Upper lobe of right lung (tissue), 1 donor: ENCODE measurements around the gene OCA2. TPM values are rescaled to one million over a fixed set of nuclear protein-coding genes. Genes with fewer than 3 reads are reported as not detected.
A peak's percentile ranks its signal among the peaks of the same experiment; 100 is the strongest.

ENCODE experiments used
- ATAC-seq: fragments of 200-7000 bp; cut with Tn5 transposase; one replicate; pipeline ENCODE4 v1.9.1; 2020; ENCODE audit warnings: mild to moderate bottlenecking, moderate library complexity
- DNase-seq: peaks from one replicate; pipeline ENCODE4 v3.0.0-alpha.2; 2020
- H3K27ac ChIP-seq: fragments of 200-600 bp; one replicate; pipeline ENCODE4 v1.8.0; 2022
- H3K27me3 ChIP-seq: fragments of 200-600 bp; one replicate; pipeline ENCODE4 v1.8.0; 2022; ENCODE audit warnings: mild to moderate bottlenecking
- H3K36me3 ChIP-seq: fragments of 200-600 bp; one replicate; pipeline ENCODE4 v1.8.0; 2022
- H3K4me1 ChIP-seq: fragments of 200-600 bp; one replicate; pipeline ENCODE4 v1.8.0; 2022
- H3K4me3 ChIP-seq: fragments of 200-600 bp; one replicate; pipeline ENCODE4 v1.8.0; 2022; ENCODE audit warnings: mild to moderate bottlenecking
- H3K9me3 ChIP-seq: fragments of 200-600 bp; one replicate; pipeline ENCODE4 v1.8.0; 2022
- intact Hi-C: fragments of 100-400 bp; cut with DNase I; formaldehyde crosslinking; loops from one replicate; pipeline ENCODE4 v1.11.0; 2022
- total RNA-seq: library from RNA; stranded (reverse); fragmentation: NEBNext Ultra II Directional; extraction: Animal tissue kit (Norgen Biotek cat#: 25700); gene quantifications from one replicate; pipeline ENCODE4 v1.2.1, GENCODE V29; 2021
- TF ChIP-seq, protein P1 (sequence below): fragments of 200-600 bp; IDR thresholded peaks from one replicate; pipeline ENCODE4 v1.8.0; 2022; ENCODE audit warnings: antibody characterized with exemption
- donor health status: DM: no; HTN: yes; CAD: no; lungs with severe emphysema.

The OCA2 gene
- total RNA-seq, 1 donor from 2014 or later: 0.55 TPM

DNA sequence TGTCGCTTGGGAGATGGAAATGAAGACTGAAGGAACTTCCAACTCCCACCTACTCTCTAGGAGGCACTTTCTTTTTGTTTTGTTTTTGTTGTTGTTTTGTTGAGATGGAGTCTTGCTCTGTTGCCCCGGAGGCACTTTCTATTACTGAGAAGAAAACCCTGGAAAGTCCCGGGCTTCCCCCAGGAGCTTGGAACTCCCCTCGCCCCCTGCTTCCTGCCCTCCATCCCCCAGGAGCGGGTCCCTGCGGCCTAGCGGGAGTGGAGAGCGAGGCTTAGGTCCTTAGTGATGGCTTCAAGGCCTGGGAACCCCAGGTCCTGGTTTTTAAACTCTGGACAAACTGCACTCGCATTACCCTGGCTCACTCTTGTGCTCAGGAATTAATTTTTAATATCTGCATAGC lies 195.7 kb downstream of the OCA2 start:
- Histone ChIP-seq H3K27me3 (no peaks in the 10 kb centered on the region), H3K4me1 (no peaks in the 10 kb centered on the region), H3K4me3 (no peak overlapping the region), H3K36me3 (no peaks in the 10 kb centered on the region), H3K27ac (no peak overlapping the region), H3K9me3 (peaks cover 14% of the 10 kb centered on the region)
- TF ChIP-seq, protein P1, sequence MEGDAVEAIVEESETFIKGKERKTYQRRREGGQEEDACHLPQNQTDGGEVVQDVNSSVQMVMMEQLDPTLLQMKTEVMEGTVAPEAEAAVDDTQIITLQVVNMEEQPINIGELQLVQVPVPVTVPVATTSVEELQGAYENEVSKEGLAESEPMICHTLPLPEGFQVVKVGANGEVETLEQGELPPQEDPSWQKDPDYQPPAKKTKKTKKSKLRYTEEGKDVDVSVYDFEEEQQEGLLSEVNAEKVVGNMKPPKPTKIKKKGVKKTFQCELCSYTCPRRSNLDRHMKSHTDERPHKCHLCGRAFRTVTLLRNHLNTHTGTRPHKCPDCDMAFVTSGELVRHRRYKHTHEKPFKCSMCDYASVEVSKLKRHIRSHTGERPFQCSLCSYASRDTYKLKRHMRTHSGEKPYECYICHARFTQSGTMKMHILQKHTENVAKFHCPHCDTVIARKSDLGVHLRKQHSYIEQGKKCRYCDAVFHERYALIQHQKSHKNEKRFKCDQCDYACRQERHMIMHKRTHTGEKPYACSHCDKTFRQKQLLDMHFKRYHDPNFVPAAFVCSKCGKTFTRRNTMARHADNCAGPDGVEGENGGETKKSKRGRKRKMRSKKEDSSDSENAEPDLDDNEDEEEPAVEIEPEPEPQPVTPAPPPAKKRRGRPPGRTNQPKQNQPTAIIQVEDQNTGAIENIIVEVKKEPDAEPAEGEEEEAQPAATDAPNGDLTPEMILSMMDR: no peak
- DNase-seq (no peak), ATAC-seq (no peak)
- intact Hi-C loops: no loop called here

DNA sequence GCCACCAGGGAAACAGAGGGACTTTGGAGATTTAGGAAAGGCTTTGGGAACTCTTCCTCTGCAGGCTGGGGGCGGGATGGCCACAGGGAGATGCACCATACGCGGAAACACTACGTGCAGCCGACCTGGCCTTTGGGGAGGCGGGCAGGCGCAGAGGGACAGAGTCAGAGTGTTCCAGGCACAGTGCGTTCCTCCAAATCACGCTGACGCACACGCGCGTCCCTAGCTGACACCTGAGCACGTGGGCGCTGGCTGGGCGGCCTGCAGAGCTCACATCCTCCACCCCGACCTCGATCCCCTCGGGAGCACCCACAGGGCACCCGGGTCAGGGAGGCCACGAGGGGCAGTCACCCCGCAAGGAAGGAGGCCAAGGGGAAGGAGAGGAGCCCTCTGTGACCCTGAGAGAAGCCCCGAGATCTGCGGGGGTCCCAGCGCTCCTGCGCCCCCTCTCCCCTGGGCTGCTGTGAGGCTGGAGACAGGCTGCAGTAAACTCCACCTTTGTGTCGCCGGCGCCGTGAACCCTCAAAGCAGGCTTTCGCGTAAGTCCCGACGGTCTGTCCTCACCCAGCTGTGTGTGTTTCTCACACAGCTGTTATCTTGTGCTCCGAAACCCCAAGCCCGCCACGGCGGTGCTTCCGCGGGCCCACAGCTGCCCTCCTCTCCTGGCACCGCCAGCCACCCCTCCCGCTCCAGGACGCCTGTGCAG lies 196.3 kb downstream of the OCA2 start:
- TF ChIP-seq, protein P1: no peak

DNA sequence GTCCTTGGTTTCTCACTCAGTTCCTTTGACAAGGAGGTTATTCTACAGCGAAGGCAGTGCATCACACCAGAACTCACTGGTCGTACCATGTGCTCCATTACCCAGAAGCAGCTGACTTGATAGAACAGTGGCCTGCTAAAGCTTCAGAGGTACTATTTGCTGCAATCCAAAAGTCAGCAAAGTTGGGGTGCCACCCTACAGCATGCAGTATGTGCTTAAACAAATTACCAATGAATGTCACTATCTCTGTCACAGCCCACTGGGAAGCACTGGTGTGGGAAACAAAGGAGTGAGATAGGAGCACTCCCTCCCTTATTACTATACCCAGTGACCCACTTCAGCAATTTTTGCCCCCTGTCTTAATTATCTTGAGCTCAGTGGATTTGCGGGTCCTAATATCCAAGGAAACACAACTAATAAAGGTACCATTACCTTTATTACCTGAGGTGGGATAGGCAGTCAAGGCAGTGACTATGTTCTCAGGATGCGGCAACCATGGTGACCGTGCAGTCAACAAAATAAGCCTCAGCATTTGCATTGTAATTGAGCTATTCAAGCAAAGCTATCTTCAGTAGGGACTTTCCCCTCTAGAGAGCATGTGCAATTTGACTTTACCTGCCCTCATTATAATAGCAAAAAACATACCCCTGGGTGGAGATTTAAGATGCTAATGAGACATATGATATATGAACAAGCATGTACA lies 199.4 kb downstream of the OCA2 start:
- no peak for DNase-seq
- H3K4me1 ChIP-seq: no peaks in the 10 kb centered on the region
- intact Hi-C loops: no loop called here
- no peaks in the 10 kb centered on the region for H3K27me3 ChIP-seq
- no peaks in the 10 kb centered on the region for H3K36me3 ChIP-seq
- H3K27ac ChIP-seq: no peak overlapping the region
- no peak overlapping the region for H3K4me3 ChIP-seq
- TF ChIP-seq, protein P1: no peak
- ATAC-seq: no peak
- H3K9me3 ChIP-seq: no peaks in the 10 kb centered on the region

More for the DNA sequence above, 196.3 kb downstream of the OCA2 start:
- H3K27ac ChIP-seq: no peak overlapping the region
- H3K36me3 ChIP-seq: no peaks in the 10 kb centered on the region
- peak; percentile 36 for ATAC-seq
- DNase-seq: no peak
- H3K9me3 ChIP-seq: peaks cover 10% of the 10 kb centered on the region
- intact Hi-C loops: no loop called here
- no peaks in the 10 kb centered on the region for H3K4me1 ChIP-seq
- no peaks in the 10 kb centered on the region for H3K27me3 ChIP-seq
- no peak overlapping the region for H3K4me3 ChIP-seq

DNA sequence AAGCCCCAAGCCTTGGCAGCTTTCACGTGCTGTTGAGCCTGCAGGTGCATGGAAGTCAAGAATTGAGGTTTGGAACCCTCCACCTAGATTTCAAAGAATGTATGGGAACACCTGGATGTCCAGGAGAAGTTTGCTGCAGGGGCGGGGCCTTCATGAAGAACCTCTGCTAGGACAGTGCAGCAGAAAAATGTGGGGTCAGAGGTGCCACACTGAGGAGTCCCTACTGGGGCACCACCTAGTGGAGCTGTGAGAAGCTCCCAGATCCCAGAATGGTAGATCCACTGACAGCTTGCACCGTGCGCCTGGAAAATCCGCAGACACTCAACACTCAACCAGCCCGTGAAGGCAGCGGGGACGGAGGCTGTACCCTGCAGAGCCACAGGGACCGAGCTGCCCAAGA lies 201.6 kb downstream of the OCA2 start:
- DNase-seq (no peak), ATAC-seq (no peak)
- Histone ChIP-seq H3K9me3 (peaks cover 5% of the 10 kb centered on the region), H3K27me3 (no peaks in the 10 kb centered on the region), H3K4me1 (no peaks in the 10 kb centered on the region), H3K27ac (no peak overlapping the region), H3K4me3 (no peak overlapping the region), H3K36me3 (no peaks in the 10 kb centered on the region)
- intact Hi-C loops: no loop called here
- TF ChIP-seq, protein P1: no peak

DNA sequence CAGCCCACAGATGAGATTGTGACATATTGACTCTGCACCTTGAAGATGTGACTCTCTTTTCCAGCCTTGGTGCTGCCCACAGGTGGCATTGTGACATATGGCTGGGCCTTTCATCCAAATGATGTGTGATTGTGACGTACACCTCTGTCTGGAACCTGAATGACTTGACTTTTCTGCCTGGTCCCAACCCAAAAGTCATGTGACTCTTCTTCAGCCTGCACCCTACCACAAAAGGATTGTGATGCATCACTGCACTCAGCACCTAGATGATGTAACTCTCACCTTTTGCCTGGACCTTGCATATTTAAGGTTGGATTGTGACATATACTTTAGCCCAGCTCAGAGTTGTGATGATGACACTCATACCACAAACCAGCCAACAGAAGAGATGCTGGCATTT lies 204.5 kb downstream of the OCA2 start:
- intact Hi-C loops: no loop called here
- TF ChIP-seq, protein P1: no peak

More for the DNA sequence above, 204.5 kb downstream of the OCA2 start:
- Histone ChIP-seq H3K27me3 (no peaks in the 10 kb centered on the region), H3K4me3 (no peak overlapping the region), H3K9me3 (peaks cover 28% of the 10 kb centered on the region), H3K27ac (no peak overlapping the region), H3K4me1 (no peaks in the 10 kb centered on the region), H3K36me3 (no peaks in the 10 kb centered on the region)
- DNase-seq (no peak), ATAC-seq (no peak)
